DMS153 treated with DMSO at 0.1 percent for 48 hours (cell line): Measurements from ENCODE around the gene BLTP3B.
"Not testable (repeated sequence)": the region's sequence is repeated elsewhere in the genome, so short reads cannot be mapped to it uniquely, and the experiment has no call there.

Experiments
- DNase-seq: peaks from one replicate; lab custom pipeline; 2025; ENCODE audit not compliant: unreplicated experiment; lab: John Stamatoyannopoulos, UW

BLTP3B gene, protein sequence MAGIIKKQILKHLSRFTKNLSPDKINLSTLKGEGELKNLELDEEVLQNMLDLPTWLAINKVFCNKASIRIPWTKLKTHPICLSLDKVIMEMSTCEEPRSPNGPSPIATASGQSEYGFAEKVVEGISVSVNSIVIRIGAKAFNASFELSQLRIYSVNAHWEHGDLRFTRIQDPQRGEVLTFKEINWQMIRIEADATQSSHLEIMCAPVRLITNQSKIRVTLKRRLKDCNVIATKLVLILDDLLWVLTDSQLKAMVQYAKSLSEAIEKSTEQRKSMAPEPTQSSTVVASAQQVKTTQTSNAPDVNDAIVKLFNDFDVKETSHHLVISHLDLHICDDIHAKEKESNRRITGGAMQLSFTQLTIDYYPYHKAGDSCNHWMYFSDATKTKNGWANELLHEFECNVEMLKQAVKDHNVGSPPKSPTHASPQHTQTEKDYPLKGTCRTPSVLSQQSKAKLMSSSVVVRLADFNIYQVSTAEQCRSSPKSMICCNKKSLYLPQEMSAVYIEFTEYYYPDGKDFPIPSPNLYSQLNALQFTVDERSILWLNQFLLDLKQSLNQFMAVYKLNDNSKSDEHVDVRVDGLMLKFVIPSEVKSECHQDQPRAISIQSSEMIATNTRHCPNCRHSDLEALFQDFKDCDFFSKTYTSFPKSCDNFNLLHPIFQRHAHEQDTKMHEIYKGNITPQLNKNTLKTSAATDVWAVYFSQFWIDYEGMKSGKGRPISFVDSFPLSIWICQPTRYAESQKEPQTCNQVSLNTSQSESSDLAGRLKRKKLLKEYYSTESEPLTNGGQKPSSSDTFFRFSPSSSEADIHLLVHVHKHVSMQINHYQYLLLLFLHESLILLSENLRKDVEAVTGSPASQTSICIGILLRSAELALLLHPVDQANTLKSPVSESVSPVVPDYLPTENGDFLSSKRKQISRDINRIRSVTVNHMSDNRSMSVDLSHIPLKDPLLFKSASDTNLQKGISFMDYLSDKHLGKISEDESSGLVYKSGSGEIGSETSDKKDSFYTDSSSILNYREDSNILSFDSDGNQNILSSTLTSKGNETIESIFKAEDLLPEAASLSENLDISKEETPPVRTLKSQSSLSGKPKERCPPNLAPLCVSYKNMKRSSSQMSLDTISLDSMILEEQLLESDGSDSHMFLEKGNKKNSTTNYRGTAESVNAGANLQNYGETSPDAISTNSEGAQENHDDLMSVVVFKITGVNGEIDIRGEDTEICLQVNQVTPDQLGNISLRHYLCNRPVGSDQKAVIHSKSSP (N-terminal part only)

DNA sequence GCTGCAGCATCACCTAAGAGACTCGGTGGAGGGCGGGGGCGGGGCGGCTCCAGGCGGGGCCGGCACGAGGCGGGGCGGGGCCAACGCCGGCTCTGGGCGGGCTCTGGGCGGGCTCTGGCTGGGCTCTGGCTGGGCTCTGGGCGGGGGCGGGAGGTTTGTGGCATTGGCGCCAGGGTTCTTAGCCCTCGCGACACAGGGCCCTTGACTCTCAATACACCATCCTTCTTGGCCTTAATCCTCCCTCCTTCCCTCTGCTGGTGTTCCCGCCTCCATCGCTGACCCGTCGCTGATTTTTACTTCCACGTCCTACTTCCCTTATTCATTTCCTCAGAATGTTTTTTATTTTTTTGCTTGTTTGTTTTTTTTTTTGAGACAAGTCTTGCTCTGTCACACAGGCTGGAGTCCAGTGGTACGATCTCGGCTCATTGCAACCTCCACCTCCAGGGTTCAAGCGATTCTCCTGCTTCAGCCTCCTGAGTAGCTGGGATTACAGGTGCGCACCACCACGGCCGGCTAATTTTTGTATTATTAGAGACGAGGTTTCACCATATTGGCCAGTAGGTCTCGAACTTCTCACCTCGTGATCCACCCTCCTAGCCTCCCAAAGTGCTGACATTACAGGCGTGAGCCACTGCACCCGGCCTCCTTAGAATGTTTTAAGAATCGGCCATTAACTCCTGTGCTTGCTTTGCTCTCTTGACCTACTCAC, at the start of gene BLTP3B:
Gene BLTP3B (minus strand): TSS at position 24 of the 709 bp plus-strand sequence. CDS start 239 bp downstream, outside the sequence.
- DNase-seq, result peak; percentile 66

DNA sequence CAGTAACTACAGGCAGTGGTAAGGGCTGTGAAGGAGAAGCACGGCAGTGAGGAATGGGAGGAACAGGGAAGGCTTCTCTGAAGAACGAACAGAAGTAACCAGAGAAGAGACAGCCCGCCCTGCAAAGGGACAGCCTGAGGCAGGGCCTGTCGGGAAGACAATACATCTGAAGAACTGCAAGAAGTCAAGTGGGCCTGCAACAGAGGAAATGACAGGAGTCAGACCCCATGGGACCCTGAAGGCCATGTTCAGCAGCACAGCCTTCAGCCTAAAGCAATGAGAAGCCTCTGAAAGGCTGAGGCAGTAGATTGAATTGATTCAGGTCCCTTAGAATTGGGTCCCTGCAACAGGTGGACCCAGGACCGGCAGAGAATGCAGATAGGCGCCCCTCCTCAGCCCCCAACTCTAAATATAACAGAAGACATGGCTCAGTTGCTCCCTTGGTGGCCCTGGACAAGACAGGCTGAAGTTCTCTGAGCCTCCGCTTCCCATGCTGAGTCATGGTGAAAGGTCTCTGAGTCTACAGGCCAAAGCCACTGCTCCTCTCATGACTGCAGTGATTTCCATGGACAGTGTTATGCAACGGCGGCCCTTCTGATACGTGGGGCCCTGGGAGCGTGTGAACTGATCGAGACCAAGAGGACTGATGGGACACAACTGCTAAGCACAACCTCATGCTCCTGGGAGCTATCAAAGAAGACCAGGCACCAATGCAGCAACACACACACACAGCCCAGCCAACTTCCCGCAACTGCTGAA, 47.1 kb upstream of the BLTP3B start:
- no peak for DNase-seq

DNA sequence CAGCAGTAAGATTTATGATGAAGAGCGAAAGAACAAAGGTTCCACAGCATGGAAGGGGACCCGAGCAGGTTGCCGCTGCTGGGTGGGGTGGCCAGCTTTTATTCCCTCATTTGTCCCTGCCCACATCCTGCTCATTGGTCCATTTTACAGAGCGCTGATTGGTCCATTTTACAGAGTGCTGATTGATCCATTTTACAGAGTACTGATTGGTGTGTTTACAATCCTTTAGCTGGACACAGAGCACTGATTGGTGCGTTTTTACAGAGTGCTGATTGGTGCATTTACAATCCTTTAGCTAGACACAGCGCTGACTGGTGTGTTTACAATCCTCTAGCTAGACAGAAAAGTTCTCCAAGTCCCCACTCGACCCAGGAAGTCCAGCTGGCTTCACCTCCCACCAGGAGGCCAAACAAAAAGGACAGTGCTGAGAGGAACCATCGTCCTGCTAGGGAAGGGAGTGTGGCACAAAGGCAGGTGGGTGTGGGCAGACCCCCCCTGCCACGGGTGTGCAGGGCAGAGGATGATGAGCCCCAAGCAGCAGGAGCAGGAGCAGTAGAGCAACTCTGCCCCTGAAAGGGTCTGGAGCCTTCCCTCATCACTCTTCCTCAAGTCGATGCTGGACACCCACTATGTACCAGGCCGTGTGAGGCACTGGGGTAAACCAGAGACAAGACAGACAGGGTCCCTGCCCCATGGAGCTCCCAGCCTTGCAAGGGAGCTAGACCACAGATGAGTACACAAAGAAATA, 46.4 kb upstream of the BLTP3B start:
- DNase-seq, result not testable (repeated sequence)

DNA sequence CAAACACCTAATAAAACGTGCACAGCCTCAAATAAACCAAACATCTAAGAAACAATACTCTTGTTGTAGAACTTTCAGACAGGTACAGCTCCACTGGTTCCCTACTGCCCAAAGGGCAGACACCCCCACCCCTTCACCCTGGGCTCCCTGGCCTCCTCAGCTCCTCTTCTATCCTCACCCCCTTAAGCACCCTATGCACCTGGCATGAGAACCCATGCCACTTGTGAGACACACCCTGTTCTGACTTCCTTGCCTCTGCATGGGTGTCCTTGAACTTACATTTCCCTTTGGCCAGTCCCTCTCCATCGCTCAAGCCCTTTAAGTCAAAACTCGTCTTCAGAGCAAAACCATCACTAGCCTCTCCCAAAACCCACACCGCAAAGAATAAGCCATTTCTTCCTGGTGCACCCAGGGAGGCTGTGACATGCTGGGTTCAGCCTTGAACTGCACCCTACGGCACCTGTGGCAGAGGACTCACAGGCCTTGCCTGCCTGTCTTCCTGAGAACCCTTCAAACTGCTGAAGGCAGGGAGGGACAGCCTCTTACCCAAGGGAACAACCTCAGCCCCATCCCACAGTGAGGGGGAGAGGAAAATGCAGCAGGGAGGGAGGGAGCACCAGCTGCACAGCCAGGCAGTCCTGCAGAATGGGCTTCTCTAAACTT, 45.3 kb upstream of the BLTP3B start:
- DNase-seq, result no peak

DNA sequence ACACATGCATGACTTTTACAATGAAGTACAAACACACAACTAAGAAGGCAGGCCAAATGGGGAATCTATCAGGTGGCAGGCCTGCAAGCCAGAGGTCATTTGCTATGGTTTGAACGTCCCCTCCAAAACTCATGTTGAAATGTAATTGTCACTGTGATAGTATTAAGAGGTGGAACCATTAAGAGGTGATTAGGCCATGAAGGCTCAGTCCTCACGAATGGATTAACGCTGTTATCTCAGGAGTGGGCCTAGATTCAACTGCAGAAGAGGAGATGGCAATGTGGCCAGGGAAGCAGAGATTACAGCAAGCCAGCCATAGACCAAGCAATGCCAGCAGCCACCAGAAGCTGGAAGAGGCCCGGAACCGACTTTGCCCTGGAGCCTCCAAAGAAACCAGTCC, 44.4 kb upstream of the BLTP3B start:
- no peak for DNase-seq

DNA sequence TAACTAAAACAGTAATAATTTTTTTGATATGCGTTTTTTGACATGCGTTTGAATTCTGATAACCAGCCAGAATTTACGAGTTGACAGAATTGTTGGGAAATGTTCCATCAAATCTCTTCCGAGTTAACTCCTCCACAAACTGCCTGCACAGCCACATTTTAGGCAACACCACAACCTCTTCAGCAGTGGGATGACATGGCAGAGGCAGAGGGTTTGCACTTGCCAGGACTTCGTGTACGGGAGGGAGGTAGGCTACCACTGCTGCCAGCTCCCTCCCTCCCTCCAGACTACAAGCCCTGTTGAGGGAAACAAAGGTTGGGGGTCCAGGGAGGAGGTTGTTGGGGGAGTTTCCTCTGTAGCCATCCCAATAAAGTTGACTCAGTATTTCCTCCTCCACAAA, 43.4 kb upstream of the BLTP3B start:
- DNase-seq, result no peak

DNA sequence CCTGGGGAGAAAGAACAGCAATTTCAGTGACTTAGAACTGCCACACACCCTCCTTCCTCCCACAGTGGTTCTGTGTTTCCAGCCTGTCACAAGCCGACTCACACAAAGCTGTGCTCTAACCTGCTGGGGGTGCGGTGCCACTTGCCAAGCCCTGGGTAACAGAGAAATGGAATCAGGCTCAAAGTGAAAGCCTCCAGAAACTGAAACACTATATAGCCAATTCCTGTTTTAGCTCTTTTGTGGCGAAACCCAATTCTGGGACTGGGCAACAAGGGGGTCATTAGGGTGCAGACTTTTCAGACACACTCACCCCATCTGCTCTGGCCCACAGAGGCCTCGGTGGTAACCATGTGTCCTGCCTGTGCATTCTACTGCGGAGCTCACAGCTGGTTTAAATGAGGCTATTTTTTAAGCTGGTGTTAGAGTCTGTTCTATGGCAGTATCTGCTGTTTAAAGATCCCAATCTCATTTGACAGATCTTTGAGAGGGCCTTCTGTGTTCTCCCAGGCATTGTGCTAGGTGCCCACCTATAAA, 42.8 kb upstream of the BLTP3B start:
- no peak for DNase-seq

DNA sequence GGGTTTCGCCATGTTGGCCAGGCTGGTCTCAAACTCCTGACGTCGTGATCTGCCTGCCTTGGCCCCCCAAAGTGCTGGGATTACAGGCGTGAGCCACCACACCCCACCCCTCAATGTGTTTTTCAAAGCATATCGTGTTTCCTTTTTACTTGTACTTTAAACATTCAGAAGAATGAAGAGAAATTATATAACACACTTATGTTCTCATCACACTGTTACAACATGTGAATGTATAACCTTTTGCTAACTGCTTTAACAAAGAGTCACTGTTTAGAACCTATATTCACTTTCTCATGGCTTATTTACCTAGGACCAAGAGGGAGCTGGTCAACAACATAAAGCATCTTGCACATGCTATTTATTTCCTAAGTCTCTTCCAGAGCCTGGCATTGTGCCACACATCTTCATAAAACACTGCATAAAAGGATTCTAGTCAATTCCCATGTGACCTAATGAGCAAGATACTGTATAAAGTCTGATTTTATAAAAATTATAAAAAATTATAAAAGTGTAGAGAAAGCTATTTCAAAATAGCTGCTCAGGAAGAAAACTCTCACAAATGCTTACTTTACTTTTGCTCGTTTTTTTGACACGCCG, 42.0 kb upstream of the BLTP3B start:
- DNase-seq, result no peak

DNA sequence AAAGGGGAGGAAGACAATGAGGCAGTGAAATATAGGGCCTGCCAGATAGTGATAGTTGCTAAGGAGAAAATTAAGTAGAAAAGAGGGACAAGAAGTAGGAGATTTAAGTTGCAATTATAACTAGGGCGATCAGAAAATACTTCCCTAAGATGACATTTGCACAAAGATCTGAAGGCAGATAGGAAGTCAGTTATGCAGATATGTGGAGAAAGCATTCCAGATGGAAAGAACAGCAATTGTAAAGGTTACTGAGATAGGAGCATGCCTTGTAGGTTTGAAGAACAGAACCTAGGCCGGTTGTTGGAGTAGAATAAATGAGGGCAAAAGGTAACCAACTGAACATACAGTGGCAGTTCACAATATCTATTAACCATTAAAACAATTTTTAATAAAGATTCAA, 36.6 kb upstream of the BLTP3B start:
- no peak for DNase-seq

DNA sequence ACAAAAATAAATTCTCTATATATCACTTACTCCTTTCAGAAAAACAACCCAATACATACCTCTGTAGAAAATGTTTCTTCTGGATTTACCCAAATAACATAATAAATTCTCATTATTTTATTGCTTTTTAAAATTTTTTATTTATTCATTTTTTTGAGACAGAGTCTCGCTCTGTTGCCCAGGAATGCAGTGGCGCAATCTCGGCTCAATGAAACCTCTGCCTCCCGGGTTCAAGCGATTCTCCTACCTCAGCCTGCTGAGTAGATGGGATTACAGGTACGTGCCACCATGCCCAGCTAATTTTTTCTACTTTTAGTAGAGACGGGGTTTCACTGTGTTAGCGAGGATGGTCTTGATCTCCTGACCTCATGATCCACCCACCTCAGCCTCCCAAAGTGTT, 33.8 kb upstream of the BLTP3B start:
- DNase-seq, result not testable (repeated sequence)

DNA sequence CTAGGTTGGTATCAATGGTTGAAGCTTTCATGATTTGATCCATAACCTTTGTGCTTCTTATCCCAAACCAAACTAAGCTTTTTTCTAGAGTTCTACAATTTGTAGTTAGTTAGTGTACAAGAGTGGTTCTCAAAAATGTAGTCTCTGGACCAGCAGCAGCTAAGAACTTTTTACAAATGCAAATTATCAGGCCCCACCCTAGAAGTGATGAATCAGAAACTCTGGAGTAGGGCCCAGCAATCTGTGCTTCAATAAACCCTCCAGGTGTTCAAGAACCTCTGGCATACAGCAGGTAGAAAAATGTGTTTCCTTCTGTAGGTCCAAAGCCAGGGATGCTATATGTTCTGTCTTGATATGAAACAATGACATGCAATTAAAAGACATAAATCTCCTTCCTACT, 31.8 kb upstream of the BLTP3B start:
- no peak for DNase-seq

DNA sequence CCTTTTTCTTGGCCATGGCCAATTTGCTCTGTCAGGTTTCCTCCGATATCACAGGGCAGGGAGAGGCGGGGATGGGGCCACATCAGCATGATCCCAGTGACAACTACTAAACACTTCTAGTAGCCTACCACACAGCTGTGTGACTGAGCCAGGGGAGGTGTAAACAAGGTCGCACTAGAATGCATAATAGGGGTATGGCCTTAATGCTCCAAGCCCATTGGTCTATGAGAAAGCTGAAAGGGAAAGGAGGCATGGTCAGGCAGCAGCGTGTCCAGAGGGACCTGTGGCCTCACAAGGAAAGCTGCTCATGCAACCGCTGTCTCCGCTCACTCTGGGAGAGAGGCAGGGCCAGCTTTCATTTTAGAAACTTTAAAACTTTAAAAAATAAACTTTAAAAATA, 30.4 kb upstream of the BLTP3B start:
- DNase-seq, result no peak

DNA sequence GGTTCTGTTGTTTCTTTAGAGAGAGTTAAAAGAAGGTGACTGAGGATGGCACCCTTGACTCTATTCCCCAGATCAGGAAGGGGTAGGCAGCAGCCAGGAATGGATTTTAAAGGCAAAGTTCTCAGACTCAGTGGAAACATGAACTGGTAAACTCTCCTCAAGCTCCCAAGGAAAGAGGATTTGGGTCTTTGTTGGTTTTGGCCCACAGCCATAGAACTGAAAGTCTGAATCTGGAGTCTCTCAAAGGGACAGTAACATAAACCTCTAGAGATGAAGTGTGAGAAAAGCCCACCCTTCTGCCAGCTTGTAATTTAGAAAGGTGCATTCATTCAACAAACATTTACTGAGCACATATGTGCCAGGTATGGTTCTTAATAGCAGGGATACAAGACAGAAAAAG, 28.6 kb upstream of the BLTP3B start:
- DNase-seq, result no peak

DNA sequence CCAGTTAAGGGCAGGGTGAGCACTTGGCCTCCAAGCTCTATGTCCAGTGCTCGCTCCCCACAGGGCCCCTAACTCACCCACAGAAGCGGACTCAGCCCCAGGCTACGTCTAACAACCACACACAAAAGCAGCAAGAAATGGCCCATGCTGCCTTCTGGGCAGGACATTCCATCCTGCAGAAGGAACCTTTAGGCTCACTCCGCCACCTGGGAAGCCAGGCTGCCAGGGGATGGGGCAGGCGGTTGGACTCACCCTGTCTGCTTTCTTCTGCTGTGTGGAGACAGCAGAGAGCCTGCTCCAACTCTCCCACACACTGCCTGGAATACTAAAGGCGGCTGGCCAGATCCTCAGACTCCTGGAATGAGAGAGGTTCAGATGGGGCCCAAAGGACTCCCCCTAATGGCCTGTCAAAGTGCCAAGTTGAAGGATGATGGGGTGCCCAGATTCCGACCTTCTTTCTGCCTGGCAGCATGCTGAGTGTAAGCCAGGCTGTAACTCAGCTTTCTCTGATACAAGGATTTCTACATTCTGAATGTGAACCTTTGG, 27.7 kb upstream of the BLTP3B start:
- DNase-seq, result no peak

DNA sequence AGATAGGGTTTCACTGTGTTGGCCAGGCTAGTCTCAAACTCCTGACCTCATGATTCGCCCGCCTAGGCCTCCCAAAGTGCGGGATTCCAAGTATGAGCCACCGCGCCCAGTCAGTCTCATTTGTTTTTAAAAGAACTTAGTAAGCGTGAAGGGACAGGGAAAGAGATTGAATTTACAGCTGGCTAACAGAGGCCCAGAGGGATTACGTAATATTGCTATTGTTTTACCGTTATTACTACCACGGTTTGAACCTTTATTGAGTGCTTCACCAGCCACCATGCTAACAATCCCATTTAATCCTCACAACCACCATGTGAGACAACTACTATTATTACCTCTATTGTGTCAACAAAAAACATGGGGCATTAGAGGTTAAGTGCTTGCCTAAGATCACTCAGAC, 26.7 kb upstream of the BLTP3B start:
- DNase-seq, result no peak

DNA sequence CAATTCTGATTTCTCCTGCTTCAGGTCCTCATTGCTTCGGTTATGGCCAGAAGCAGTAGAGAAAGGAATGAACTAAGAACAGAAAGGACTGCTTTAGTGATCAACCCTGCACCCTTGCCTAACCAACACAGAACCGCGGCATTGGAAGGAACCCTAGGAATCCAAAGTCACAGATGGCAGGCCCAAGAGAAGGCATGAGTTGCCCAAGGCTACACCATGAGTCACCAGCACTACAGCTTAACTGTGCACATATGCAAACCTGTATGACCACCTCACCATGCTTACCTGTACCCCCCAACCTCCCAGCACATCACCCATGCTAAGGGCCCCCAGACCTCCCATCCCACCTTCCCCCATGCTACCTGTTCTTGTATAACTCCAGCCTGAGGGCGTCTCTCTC, 25.9 kb upstream of the BLTP3B start:
- no peak for DNase-seq

DNA sequence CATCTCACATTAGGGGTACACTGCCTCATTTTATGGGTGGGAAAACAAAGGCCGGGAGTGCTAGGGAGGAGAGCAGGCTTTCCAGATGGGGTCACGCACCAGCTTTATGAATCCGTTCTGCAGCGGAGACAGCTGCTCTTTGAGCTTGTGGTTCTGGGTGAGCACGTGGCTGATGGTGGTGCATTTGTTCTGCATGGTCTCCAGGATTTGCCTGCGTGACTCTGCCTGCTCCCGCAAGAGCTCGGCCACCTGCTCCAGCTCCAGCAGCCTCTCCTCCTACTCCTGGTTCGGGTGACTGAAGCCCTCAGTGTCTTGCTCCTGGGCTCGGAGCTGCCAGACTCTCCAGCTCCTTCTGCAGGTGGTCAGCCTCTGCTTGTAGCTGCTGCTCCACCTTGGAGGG, 23.6 kb upstream of the BLTP3B start:
- no peak for DNase-seq

DNA sequence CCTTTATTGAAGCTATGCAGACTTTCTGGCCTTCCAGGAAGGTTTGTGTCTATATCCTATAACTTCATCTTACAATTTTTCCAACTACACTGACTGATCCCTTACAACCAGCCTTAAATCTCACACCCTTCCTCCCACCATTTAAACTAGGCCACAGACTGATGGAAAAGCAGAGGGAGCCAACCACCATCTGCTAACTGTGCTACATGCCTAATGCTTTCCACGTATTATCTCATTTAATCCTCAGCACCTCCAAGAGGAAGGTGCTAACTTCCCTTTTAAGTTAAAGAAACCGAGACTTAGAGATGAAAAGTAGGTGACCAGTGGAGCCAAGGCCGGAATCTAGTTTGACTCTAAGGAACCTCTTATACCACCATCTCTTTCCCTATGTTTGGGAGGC, 22.7 kb upstream of the BLTP3B start:
- no peak for DNase-seq
